ENCODE results near the gene HCN2. TPM values are rescaled to one million over a fixed set of nuclear protein-coding genes. Genes with fewer than 3 reads are reported as not detected.

The HCN2 gene
- total RNA-seq, 1 experiment from 2014 or later, result 1.2 TPM

Other genes starting within 250 kb of the HCN2 start
- 8.2 and 8.4 TPM in 2 replicates for gene MIER2, start 245.1 kb upstream of the HCN2 start, total RNA-seq (2014; rRNA removed; shearing (Covaris generic))
- 0.80 and 1.1 TPM in 2 replicates for gene C2CD4C, start 180.7 kb upstream of the HCN2 start, total RNA-seq (2014; rRNA removed; shearing (Covaris generic))
- 6.7 and 7.0 TPM in 2 replicates for gene SHC2, start 128.8 kb upstream of the HCN2 start, total RNA-seq (2014; rRNA removed; shearing (Covaris generic))
- not detected in 2 replicates for gene MADCAM1, start 93.4 kb upstream of the HCN2 start, total RNA-seq (2014; rRNA removed; shearing (Covaris generic))
- 19.5 and 26.4 TPM in 2 replicates for gene TPGS1, start 82.4 kb upstream of the HCN2 start, total RNA-seq (2014; rRNA removed; shearing (Covaris generic))
- 51.0 and 52.7 TPM in 2 replicates for gene CDC34, start 58.1 kb upstream of the HCN2 start, total RNA-seq (2014; rRNA removed; shearing (Covaris generic))
- gene GZMM, start 45.8 kb upstream of the HCN2 start, total RNA-seq (2014; rRNA removed; shearing (Covaris generic)), result 0.21 and 1.1 TPM in 2 replicates
- 399 and 435 TPM in 2 replicates for gene BSG, start 17.3 kb upstream of the HCN2 start, total RNA-seq (2014; rRNA removed; shearing (Covaris generic))
- 29.0 and 37.3 TPM in 2 replicates for gene POLRMT, start 43.7 kb downstream of the HCN2 start, total RNA-seq (2014; rRNA removed; shearing (Covaris generic))
- 0.24 TPM in 1 of 2 replicates, not detected in the other for gene FGF22, start 50.0 kb downstream of the HCN2 start, total RNA-seq (2014; rRNA removed; shearing (Covaris generic))
- gene RNF126, start 73.3 kb downstream of the HCN2 start, total RNA-seq (2014; rRNA removed; shearing (Covaris generic)), result 29.6 and 30.0 TPM in 2 replicates
- 6.4 and 7.8 TPM in 2 replicates for gene FSTL3, start 86.5 kb downstream of the HCN2 start, total RNA-seq (2014; rRNA removed; shearing (Covaris generic))
- gene PRSS57, start 105.6 kb downstream of the HCN2 start, total RNA-seq (2014; rRNA removed; shearing (Covaris generic)), result not detected in 2 replicates
- 4.0 and 4.3 TPM in 2 replicates for gene PALM, start 119.1 kb downstream of the HCN2 start, total RNA-seq (2014; rRNA removed; shearing (Covaris generic))
- not detected in 2 replicates for gene MISP, start 161.2 kb downstream of the HCN2 start, total RNA-seq (2014; rRNA removed; shearing (Covaris generic))
- 124 and 140 TPM in 2 replicates for gene PTBP1, start 207.6 kb downstream of the HCN2 start, total RNA-seq (2014; rRNA removed; shearing (Covaris generic))
- 1.4 and 1.8 TPM in 2 replicates for gene PLPPR3, start 232.1 kb downstream of the HCN2 start, total RNA-seq (2014; rRNA removed; shearing (Covaris generic))
- not detected in 2 replicates for gene AZU1, start 238.0 kb downstream of the HCN2 start, total RNA-seq (2014; rRNA removed; shearing (Covaris generic))